SJSA1 (cell line): ENCODE measurements around the gene ABRAXAS1. TPM values are rescaled to one million over a fixed set of nuclear protein-coding genes. Genes with fewer than 3 reads are reported as not detected.
A peak's percentile ranks its signal among the peaks of the same experiment; 100 is the strongest.

Source experiments
- DNase-seq, 2 experiments: peaks; one replicate each; pipeline ENCODE4 v3.0.0-alpha.2; 2015 to 2020; ENCODE audit warnings: low spot score in 2 of 2, low read depth in 1 of 2
- H3K27ac ChIP-seq: fragments of 250-450 bp; sonication (Bioruptor Pico); 2 replicates; pipeline ENCODE4 v1.5.1; 2020; ENCODE audit warnings: mild to moderate bottlenecking, moderate library complexity
- H3K27me3 ChIP-seq: fragments of 250-450 bp; sonication (Bioruptor Pico); replicated peaks from 2 replicates; pipeline ENCODE4 v1.5.1; 2020; ENCODE audit warnings: mild to moderate bottlenecking, moderate library complexity
- H3K36me3 ChIP-seq: fragments of 250-450 bp; sonication (Bioruptor Pico); 2 replicates; pipeline ENCODE4 v1.5.1; 2020; ENCODE audit warnings: mild to moderate bottlenecking
- H3K4me1 ChIP-seq: fragments of 250-450 bp; sonication (Bioruptor Pico); replicated peaks from 2 replicates; pipeline ENCODE4 v1.6.1; 2021; ENCODE audit warnings: mild to moderate bottlenecking
- H3K4me3 ChIP-seq: fragments of 250-450 bp; sonication (Bioruptor Pico); 2 replicates; pipeline ENCODE4 v1.5.1; 2020; ENCODE audit warnings: mild to moderate bottlenecking
- H3K9me3 ChIP-seq: fragments of 250-450 bp; sonication (Bioruptor Pico); replicated peaks from 2 replicates; pipeline ENCODE4 v1.5.1; 2020; ENCODE audit warnings: mild to moderate bottlenecking
- total RNA-seq: library from RNA; depleted of rRNA; stranded (reverse); fragments of >200 nt; shearing (Covaris generic); gene quantifications from 2 replicates; pipeline ENCODE4 v1.2.3, GENCODE V29; 2014

The ABRAXAS1 gene
- total RNA-seq, 1 experiment from 2014 or later = 7.8 TPM

- DNase-seq = no peak
- no peak overlapping the region for H3K4me3 ChIP-seq
- no peaks in the 10 kb centered on the region for H3K9me3 ChIP-seq
- no peak overlapping the region for H3K27ac ChIP-seq
- no peaks in the 10 kb centered on the region for H3K27me3 ChIP-seq
- H3K36me3 ChIP-seq = 0 out of 2 replicates have a peak, but pooled peaks cover under 1% of the 10 kb centered on the region
- peaks cover 16% of the 10 kb centered on the region for H3K4me1 ChIP-seq
Measured at GRCh38 chr4:83489711-83490326, 4.9 kb upstream of the ABRAXAS1 start.

GRCh38 chr4:83486457-83487129, 1.7 kb upstream of the ABRAXAS1 start:
- peaks cover 21% of the 10 kb centered on the region for H3K4me1 ChIP-seq
- H3K27me3 ChIP-seq = no peaks in the 10 kb centered on the region
- H3K9me3 ChIP-seq = no peaks in the 10 kb centered on the region
- H3K36me3 ChIP-seq = 0 out of 2 replicates have a peak, but pooled peaks cover 4% of the 10 kb centered on the region
- no peak overlapping the region for H3K27ac ChIP-seq
- no peak overlapping the region for H3K4me3 ChIP-seq
- DNase-seq = no peak

- H3K4me1 ChIP-seq = no peaks in the 10 kb centered on the region
- no peaks in the 10 kb centered on the region for H3K27me3 ChIP-seq
- no peaks in the 10 kb centered on the region for H3K9me3 ChIP-seq
- H3K4me3 ChIP-seq = no peak overlapping the region
- DNase-seq = no peak
- H3K36me3 ChIP-seq = peaks cover 3% of the 10 kb centered on the region; the same call in 1 of the 2 replicates
- H3K27ac ChIP-seq = no peak overlapping the region
Measured at GRCh38 chr4:83473966-83474365, 10.9 kb downstream of the ABRAXAS1 start.

- no peaks in the 10 kb centered on the region for H3K9me3 ChIP-seq
- no peak for DNase-seq
- H3K4me1 ChIP-seq = no peaks in the 10 kb centered on the region
- no peak overlapping the region for H3K27ac ChIP-seq
- peaks cover 7% of the 10 kb centered on the region; the same call in 1 of the 2 replicates for H3K36me3 ChIP-seq
- H3K4me3 ChIP-seq = no peak overlapping the region
- H3K27me3 ChIP-seq = no peaks in the 10 kb centered on the region
Measured at GRCh38 chr4:83473423-83473822, 11.5 kb downstream of the ABRAXAS1 start.

DNA sequence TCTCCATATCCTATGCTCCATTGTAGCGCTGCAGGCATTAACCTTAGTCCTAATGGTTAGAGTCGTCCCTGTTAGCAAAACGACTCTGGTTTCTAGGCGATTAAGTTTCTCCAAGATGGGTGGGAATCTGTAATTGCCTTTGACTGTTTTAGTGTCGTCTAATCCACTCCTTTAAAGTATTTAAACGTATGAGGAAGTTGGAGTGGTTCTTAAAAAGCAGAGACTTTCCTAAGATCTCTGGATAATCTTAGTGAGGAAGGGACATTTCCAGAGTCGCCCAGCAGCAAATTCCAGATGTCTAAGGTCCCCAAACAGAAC, 28.8 kb downstream of the ABRAXAS1 start:
- Histone ChIP-seq H3K27ac (peak overlapping the region; percentile 91), H3K4me3 (peak overlapping the region; percentile 76), H3K27me3 (no peaks in the 10 kb centered on the region), H3K9me3 (no peaks in the 10 kb centered on the region), H3K36me3 (peaks cover 63% of the 10 kb centered on the region), H3K4me1 (peaks cover 11% of the 10 kb centered on the region; the same call in 1 of the 2 replicates)
- DNase-seq = no peak

DNA sequence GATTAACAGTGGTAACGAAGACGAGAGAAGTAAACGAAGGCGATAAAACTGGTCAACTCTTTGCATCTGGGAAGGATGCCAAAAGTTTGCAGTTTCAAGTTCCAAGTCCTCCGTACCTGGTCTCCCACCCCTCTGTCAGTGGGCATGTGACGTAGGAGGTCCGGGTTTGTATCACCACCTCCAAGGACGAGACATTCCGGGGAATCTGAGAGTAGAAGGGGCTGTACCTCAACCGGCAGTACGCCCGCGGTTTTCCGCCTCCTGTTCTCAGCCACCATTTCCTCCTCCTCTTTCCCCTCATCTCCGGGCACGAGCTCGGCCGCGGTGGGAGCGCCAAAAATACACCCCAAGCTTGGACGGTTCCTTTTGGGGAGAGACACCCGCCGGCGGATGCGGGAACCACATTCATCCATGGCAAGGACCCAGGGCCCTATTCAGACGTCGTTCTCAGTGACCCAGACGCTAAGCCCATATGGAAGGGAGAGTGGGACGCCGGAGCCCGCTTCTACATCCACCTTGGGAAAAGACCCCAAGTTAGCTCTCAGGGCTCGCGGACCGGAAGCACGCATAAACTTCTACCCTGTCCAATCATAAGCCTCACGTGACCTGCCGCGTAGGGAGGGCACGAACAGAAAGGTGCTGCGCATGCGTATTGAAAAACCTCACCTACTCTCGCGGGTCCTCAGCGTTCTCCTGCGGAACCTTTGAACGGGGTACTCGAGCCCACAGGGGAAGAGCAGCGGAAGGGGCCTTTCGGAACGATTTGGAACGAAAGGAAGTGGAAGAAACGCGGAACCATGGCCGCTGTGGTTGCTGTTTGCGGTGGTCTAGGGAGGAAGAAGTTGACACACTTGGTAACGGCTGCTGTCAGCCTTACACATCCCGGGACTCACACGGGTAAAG, 29.4 kb downstream of the ABRAXAS1 start, which contains the start of the genes HELQ and MRPS18C:
TSS of gene HELQ (minus strand) at position 543 of the 903 bp plus-strand sequence. CDS start at position 413, 130 bp downstream.
TSS of gene MRPS18C (plus strand) at position 778 of the 903 bp plus-strand sequence. CDS start at position 798, 20 bp downstream.
- peak; percentile 96 to 98 for DNase-seq
- peak within 1 kb of the TSS; percentile 91 for H3K27ac ChIP-seq
- H3K4me3 ChIP-seq = peak within 1 kb of the TSS; percentile 76
- H3K4me1 ChIP-seq = peaks cover 11% of the 10 kb centered on the region; the same call in 1 of the 2 replicates
- no peaks in the 10 kb centered on the region for H3K27me3 ChIP-seq
- H3K9me3 ChIP-seq = no peaks in the 10 kb centered on the region
- peaks cover 63% of the 10 kb centered on the region for H3K36me3 ChIP-seq

DNA sequence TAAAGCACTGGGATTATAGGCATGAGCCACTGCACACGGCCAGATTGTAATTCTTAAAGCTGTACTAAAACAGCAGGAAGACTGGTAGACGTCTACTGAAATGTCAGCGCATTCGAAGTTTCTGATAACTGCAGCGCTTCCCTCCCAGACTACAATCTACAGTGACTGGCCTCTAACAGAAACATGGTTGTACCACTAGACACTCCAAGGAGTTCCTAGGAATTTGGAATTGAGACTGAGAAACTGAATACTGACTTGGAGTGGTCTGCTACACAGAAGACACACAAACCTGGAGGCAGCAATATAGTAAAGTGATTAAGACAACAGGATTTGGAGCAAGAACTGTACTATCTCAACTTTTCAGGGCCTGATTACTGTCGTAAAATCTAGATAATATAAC, 30.2 kb downstream of the ABRAXAS1 start:
- peak overlapping the region; percentile 91; the same call in 1 of the 2 replicates for H3K27ac ChIP-seq
- H3K27me3 ChIP-seq = no peaks in the 10 kb centered on the region
- peak in 1 of 2 experiments; percentile 9 for DNase-seq
- no peaks in the 10 kb centered on the region for H3K9me3 ChIP-seq
- peak overlapping the region; percentile 76 for H3K4me3 ChIP-seq
- peaks cover 11% of the 10 kb centered on the region; the same call in 1 of the 2 replicates for H3K4me1 ChIP-seq
- H3K36me3 ChIP-seq = peaks cover 54% of the 10 kb centered on the region

DNA sequence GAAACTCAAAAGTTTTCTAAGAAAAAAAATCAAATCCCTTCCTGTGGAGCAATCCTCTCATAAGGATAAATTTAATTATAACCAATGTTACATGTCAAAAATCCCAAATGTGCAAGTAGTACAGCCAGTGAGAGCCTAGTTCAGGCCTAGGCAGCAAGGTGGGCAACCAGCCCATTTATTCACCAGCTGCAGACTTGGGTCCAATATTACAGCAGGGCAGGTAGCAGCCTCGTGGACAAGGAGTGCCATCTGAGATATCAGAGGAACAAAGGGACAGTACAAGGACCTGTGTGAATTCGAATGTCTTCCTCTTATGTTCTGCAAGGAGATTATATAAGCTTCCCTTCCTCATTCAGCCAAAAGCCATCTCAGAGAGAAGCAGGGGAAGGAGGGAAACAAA, 35.9 kb downstream of the ABRAXAS1 start:
- no peaks in the 10 kb centered on the region for H3K27me3 ChIP-seq
- no peaks in the 10 kb centered on the region for H3K4me1 ChIP-seq
- peaks cover 39% of the 10 kb centered on the region for H3K36me3 ChIP-seq
- H3K27ac ChIP-seq = no peak overlapping the region
- no peaks in the 10 kb centered on the region for H3K9me3 ChIP-seq
- DNase-seq = no peak
- H3K4me3 ChIP-seq = no peak overlapping the region

GRCh38 chr4:83440899-83441298, 44.0 kb downstream of the ABRAXAS1 start:
- no peak for DNase-seq
- Histone ChIP-seq H3K4me1 (no peaks in the 10 kb centered on the region), H3K9me3 (no peaks in the 10 kb centered on the region), H3K27ac (no peak overlapping the region), H3K27me3 (no peaks in the 10 kb centered on the region), H3K4me3 (no peak overlapping the region), H3K36me3 (peaks cover 34% of the 10 kb centered on the region)

- no peaks in the 10 kb centered on the region for H3K9me3 ChIP-seq
- no peak overlapping the region for H3K27ac ChIP-seq
- no peaks in the 10 kb centered on the region for H3K4me1 ChIP-seq
- DNase-seq = no peak
- no peaks in the 10 kb centered on the region for H3K27me3 ChIP-seq
- H3K36me3 ChIP-seq = peaks cover 34% of the 10 kb centered on the region
- no peak overlapping the region for H3K4me3 ChIP-seq
Measured at GRCh38 chr4:83440148-83440814, 44.6 kb downstream of the ABRAXAS1 start.

DNA sequence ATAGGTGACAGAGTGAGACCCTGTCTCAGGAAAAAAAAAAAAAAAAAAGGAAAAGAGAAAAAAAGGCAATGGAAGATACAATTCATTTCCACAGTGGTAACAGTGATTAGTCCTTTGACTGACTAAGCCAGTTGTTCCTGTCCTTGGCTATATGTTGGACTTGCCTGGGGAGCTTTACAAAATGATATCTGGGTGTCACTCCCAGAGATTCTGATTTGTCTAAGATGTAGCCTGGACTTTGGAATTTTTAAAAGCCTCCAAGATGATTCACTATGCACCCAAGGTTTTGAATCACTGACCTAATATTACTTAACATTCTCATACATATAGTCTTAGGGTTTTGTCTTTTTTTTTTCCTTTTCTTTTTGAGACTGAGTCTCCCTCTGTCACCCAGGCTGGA, 46.2 kb downstream of the ABRAXAS1 start:
- Histone ChIP-seq H3K4me3 (no peak overlapping the region), H3K9me3 (no peaks in the 10 kb centered on the region), H3K4me1 (no peaks in the 10 kb centered on the region), H3K27me3 (no peaks in the 10 kb centered on the region), H3K36me3 (peaks cover 32% of the 10 kb centered on the region), H3K27ac (no peak overlapping the region)
- no peak for DNase-seq

- DNase-seq = no peak
- Histone ChIP-seq H3K4me1 (no peaks in the 10 kb centered on the region), H3K27ac (no peak overlapping the region), H3K27me3 (no peaks in the 10 kb centered on the region), H3K9me3 (no peaks in the 10 kb centered on the region), H3K4me3 (no peak overlapping the region), H3K36me3 (peaks cover 30% of the 10 kb centered on the region)
Measured at GRCh38 chr4:83436680-83437079, 48.2 kb downstream of the ABRAXAS1 start.

- DNase-seq = no peak
- no peak overlapping the region for H3K4me3 ChIP-seq
- H3K9me3 ChIP-seq = no peaks in the 10 kb centered on the region
- H3K36me3 ChIP-seq = peaks cover 9% of the 10 kb centered on the region
- H3K4me1 ChIP-seq = no peaks in the 10 kb centered on the region
- H3K27ac ChIP-seq = no peak overlapping the region
- H3K27me3 ChIP-seq = no peaks in the 10 kb centered on the region
Measured at GRCh38 chr4:83431200-83431599, 53.7 kb downstream of the ABRAXAS1 start.
